Muscle layer of colon (tissue), 2 donors: ENCODE measurements around the gene GALR1.
"Not testable (repeated sequence)": the region's sequence is repeated elsewhere in the genome, so short reads cannot be mapped to it uniquely, and the experiment has no call there.

Experiments used
- H3K27ac ChIP-seq: one replicate; pipeline ENCODE4 v1.7.0; 2013; ENCODE audit warnings: low read depth, mild to moderate bottlenecking, low read length, moderate library complexity
- H3K27me3 ChIP-seq, 2 donors: one replicate each; pipeline ENCODE4 v1.7.0; 2013; ENCODE audit warnings: low read length in 2 of 2, mild to moderate bottlenecking in 2 of 2; ENCODE audit not compliant: insufficient read depth in 2 of 2, control insufficient read depth in 1 of 2
- H3K36me3 ChIP-seq: one replicate; pipeline ENCODE4 v1.7.0; 2013; ENCODE audit warnings: mild to moderate bottlenecking, low read length; ENCODE audit not compliant: insufficient read depth
- H3K4me1 ChIP-seq: one replicate; pipeline ENCODE4 v1.7.0; 2013; ENCODE audit warnings: mild to moderate bottlenecking, low read length; ENCODE audit not compliant: insufficient read depth
- H3K4me3 ChIP-seq, 2 donors: one replicate each; pipeline ENCODE4 v1.7.0; 2013; ENCODE audit warnings: low read length in 2 of 2, low read depth in 1 of 2, mild to moderate bottlenecking in 1 of 2, moderate library complexity in 1 of 2
- H3K9ac ChIP-seq: one replicate; pipeline ENCODE4 v1.7.0; 2013; ENCODE audit warnings: low read length
- H3K9me3 ChIP-seq: one replicate; pipeline ENCODE4 v1.7.0; 2013; ENCODE audit warnings: mild to moderate bottlenecking, low read length
- donor health status: abdominal sarcoma.
- donor health status: Adenocarcinoma of cecum.

Gene GALR1

GRCh38 chr18:77251730-77252050 is 2.0 kb downstream of the GALR1 start:
- no peak overlapping the region for H3K4me3 ChIP-seq
- no peak overlapping the region for H3K27ac ChIP-seq
- no peaks in the 10 kb centered on the region for H3K4me1 ChIP-seq
- H3K27me3 ChIP-seq = peaks cover 16 to 31% of the 10 kb centered on the region in 2 donors
- no peaks in the 10 kb centered on the region for H3K9me3 ChIP-seq
- no peaks in the 10 kb centered on the region for H3K36me3 ChIP-seq
- H3K9ac ChIP-seq = no peak overlapping the region

GRCh38 chr18:77254711-77255405 is 5.2 kb downstream of the GALR1 start:
- H3K27me3 ChIP-seq = peaks cover 8 to 25% of the 10 kb centered on the region in 2 donors

GRCh38 chr18:77255426-77256105 is 5.9 kb downstream of the GALR1 start:
- Histone ChIP-seq H3K36me3 (no peaks in the 10 kb centered on the region), H3K9ac (no peak overlapping the region), H3K9me3 (no peaks in the 10 kb centered on the region), H3K4me1 (no peaks in the 10 kb centered on the region), H3K27ac (no peak overlapping the region), H3K4me3 (no peak overlapping the region), H3K27me3 (peaks cover 8 to 18% of the 10 kb centered on the region in 2 donors)

More at GRCh38 chr18:77254711-77255405, 5.2 kb downstream of the GALR1 start:
- no peak overlapping the region for H3K27ac ChIP-seq
- no peak overlapping the region for H3K9ac ChIP-seq
- no peaks in the 10 kb centered on the region for H3K9me3 ChIP-seq
- no peaks in the 10 kb centered on the region for H3K4me1 ChIP-seq
- no peak overlapping the region for H3K4me3 ChIP-seq
- no peaks in the 10 kb centered on the region for H3K36me3 ChIP-seq

- H3K9ac ChIP-seq = no peak overlapping the region
- no peaks in the 10 kb centered on the region for H3K36me3 ChIP-seq
Measured at GRCh38 chr18:77262643-77263465, 13.2 kb downstream of the GALR1 start.

GRCh38 chr18:77263466-77263763 is 13.8 kb downstream of the GALR1 start:
- no peaks in the 10 kb centered on the region for H3K9me3 ChIP-seq

More at GRCh38 chr18:77262643-77263465, 13.2 kb downstream of the GALR1 start:
- H3K4me3 ChIP-seq = no peak overlapping the region
- H3K27ac ChIP-seq = no peak overlapping the region
- no peaks in the 10 kb centered on the region for H3K9me3 ChIP-seq
- no peaks in the 10 kb centered on the region for H3K4me1 ChIP-seq
- peaks cover 0 to 4% of the 10 kb centered on the region in 2 donors for H3K27me3 ChIP-seq

GRCh38 chr18:77267969-77268368 is 18.3 kb downstream of the GALR1 start:
- no peak overlapping the region for H3K27ac ChIP-seq
- H3K27me3 ChIP-seq = no peaks in the 10 kb centered on the region
- H3K9ac ChIP-seq = no peak overlapping the region
- H3K4me3 ChIP-seq = no peak overlapping the region
- no peaks in the 10 kb centered on the region for H3K4me1 ChIP-seq
- H3K36me3 ChIP-seq = no peaks in the 10 kb centered on the region
- H3K9me3 ChIP-seq = no peaks in the 10 kb centered on the region

More at GRCh38 chr18:77263466-77263763, 13.8 kb downstream of the GALR1 start:
- no peaks in the 10 kb centered on the region for H3K36me3 ChIP-seq
- H3K9ac ChIP-seq = no peak overlapping the region
- peaks cover 0 to 2% of the 10 kb centered on the region in 2 donors for H3K27me3 ChIP-seq
- H3K4me1 ChIP-seq = no peaks in the 10 kb centered on the region
- H3K4me3 ChIP-seq = no peak overlapping the region
- H3K27ac ChIP-seq = no peak overlapping the region

GRCh38 chr18:77268456-77268855 is 18.8 kb downstream of the GALR1 start:
- Histone ChIP-seq H3K4me3 (no peak overlapping the region), H3K4me1 (no peaks in the 10 kb centered on the region), H3K27ac (no peak overlapping the region), H3K9me3 (no peaks in the 10 kb centered on the region), H3K27me3 (no peaks in the 10 kb centered on the region), H3K9ac (no peak overlapping the region), H3K36me3 (no peaks in the 10 kb centered on the region)

GRCh38 chr18:77271576-77272481 is 22.2 kb downstream of the GALR1 start:
- Histone ChIP-seq H3K4me3 (no peak overlapping the region), H3K27ac (no peak overlapping the region), H3K4me1 (no peaks in the 10 kb centered on the region), H3K9ac (no peak overlapping the region), H3K27me3 (no peaks in the 10 kb centered on the region), H3K36me3 (no peaks in the 10 kb centered on the region), H3K9me3 (no peaks in the 10 kb centered on the region)

- H3K9ac ChIP-seq, H3K4me1 ChIP-seq, H3K4me3 ChIP-seq, H3K27me3 ChIP-seq, H3K27ac ChIP-seq, H3K36me3 ChIP-seq, H3K9me3 ChIP-seq: not testable (repeated sequence)
Measured at GRCh38 chr18:77290841-77291240, 41.2 kb downstream of the GALR1 start.

- Histone ChIP-seq H3K9me3 (no peaks in the 10 kb centered on the region), H3K27ac (no peak overlapping the region), H3K4me3 (no peak overlapping the region), H3K4me1 (no peaks in the 10 kb centered on the region), H3K27me3 (no peaks in the 10 kb centered on the region), H3K9ac (no peak overlapping the region), H3K36me3 (no peaks in the 10 kb centered on the region)
Measured at GRCh38 chr18:77298172-77298571, 48.5 kb downstream of the GALR1 start.

- no peak overlapping the region for H3K27ac ChIP-seq
- H3K9me3 ChIP-seq = no peaks in the 10 kb centered on the region
- H3K9ac ChIP-seq = no peak overlapping the region
- H3K27me3 ChIP-seq = no peaks in the 10 kb centered on the region
- no peaks in the 10 kb centered on the region for H3K36me3 ChIP-seq
- no peak overlapping the region for H3K4me3 ChIP-seq
- H3K4me1 ChIP-seq = no peaks in the 10 kb centered on the region
Measured at GRCh38 chr18:77299706-77300105, 50.1 kb downstream of the GALR1 start.
